GM18909 (cell line): ENCODE measurements around the gene PHF14.

ENCODE experiments used
- ATAC-seq: cut with Tn5 transposase; IDR thresholded peaks from one replicate; pipeline ENCODE4 v1.9.1; 2021; ENCODE audit warnings: mild to moderate bottlenecking; ENCODE audit not compliant: unreplicated experiment, poor library complexity

Gene PHF14

GRCh38 chr7:11079907-11080306 is 106.2 kb downstream of the PHF14 start:
- ATAC-seq, result no peak

GRCh38 chr7:11082121-11082520 is 108.4 kb downstream of the PHF14 start:
- ATAC-seq, result no peak

GRCh38 chr7:11082552-11083213 is 109.0 kb downstream of the PHF14 start:
- no peak for ATAC-seq

- ATAC-seq, result no peak
Measured at GRCh38 chr7:11083214-11083568, 109.5 kb downstream of the PHF14 start.

- ATAC-seq, result no peak
Measured at GRCh38 chr7:11104578-11104977, 130.9 kb downstream of the PHF14 start.

- no peak for ATAC-seq
Measured at GRCh38 chr7:11109659-11110058, 136.0 kb downstream of the PHF14 start.

- ATAC-seq, result peak; percentile 76
Measured at GRCh38 chr7:11120068-11120664, 146.5 kb downstream of the PHF14 start.

GRCh38 chr7:11120675-11121220 is 147.1 kb downstream of the PHF14 start:
- ATAC-seq, result peak; percentile 39

GRCh38 chr7:11124856-11125559 is 151.3 kb downstream of the PHF14 start:
- no peak for ATAC-seq

- ATAC-seq, result no peak
Measured at GRCh38 chr7:11127114-11127785, 153.6 kb downstream of the PHF14 start.

GRCh38 chr7:11127988-11128387 is 154.3 kb downstream of the PHF14 start:
- no peak for ATAC-seq

GRCh38 chr7:11128498-11128897 is 154.8 kb downstream of the PHF14 start:
- ATAC-seq, result no peak

GRCh38 chr7:11130012-11130411 is 156.3 kb downstream of the PHF14 start:
- no peak for ATAC-seq

GRCh38 chr7:11130601-11131000 is 156.9 kb downstream of the PHF14 start:
- ATAC-seq, result no peak

GRCh38 chr7:11133436-11133959 is 159.8 kb downstream of the PHF14 start:
- ATAC-seq, result no peak

- no peak for ATAC-seq
Measured at GRCh38 chr7:11135573-11135972, 161.9 kb downstream of the PHF14 start.

GRCh38 chr7:11141541-11141940 is 167.9 kb downstream of the PHF14 start:
- no peak for ATAC-seq

GRCh38 chr7:11153694-11154093 is 180.0 kb downstream of the PHF14 start:
- no peak for ATAC-seq

GRCh38 chr7:11155883-11156282 is 182.2 kb downstream of the PHF14 start:
- no peak for ATAC-seq

GRCh38 chr7:11161499-11161898 is 187.8 kb downstream of the PHF14 start:
- no peak for ATAC-seq

- no peak for ATAC-seq
Measured at GRCh38 chr7:11163220-11163619, 189.5 kb downstream of the PHF14 start.
